ENCODE measurements around the gene GPATCH1.

The GPATCH1 gene

GRCh38 chr19:33060586-33060985 lies 20.4 kb upstream of the GPATCH1 start:
- H2BK5ac ChIP-seq (ENCODE audit: low read length), result no peak overlapping the region
- peak overlapping the region; percentile 7 for H3K56ac ChIP-seq (ENCODE audit: low read length)
- no peak overlapping the region for H3K27ac ChIP-seq (ENCODE audit: low read depth, low read length)
- no peak overlapping the region for H3K9ac ChIP-seq (ENCODE audit: low read length)
- peaks cover 14% of the 10 kb centered on the region for H3K79me2 ChIP-seq (ENCODE audit: control insufficient read depth, insufficient read depth, low read length)
- H3K23ac ChIP-seq (ENCODE audit: low read length), result no peak overlapping the region
- no peak for DNase-seq
- no peak overlapping the region for H2BK15ac ChIP-seq (replicated peaks; ENCODE audit: low read depth)
- peaks cover 6% of the 10 kb centered on the region for H3K79me1 ChIP-seq (ENCODE audit: low read length)
- no peak overlapping the region for H4K5ac ChIP-seq (ENCODE audit: low read length)
- H3K4me2 ChIP-seq (ENCODE audit: low read length), result no peak overlapping the region
- H4K8ac ChIP-seq (ENCODE audit: low read depth, low read length), result no peak overlapping the region
- no peak overlapping the region for H2AK5ac ChIP-seq (ENCODE audit: low read length)
- H3K36me3 ChIP-seq (ENCODE audit: control insufficient read depth, insufficient read depth, low read length), result no peaks in the 10 kb centered on the region
- no peak overlapping the region for H3K4me3 ChIP-seq (ENCODE audit: low read length)
- H3K27me3 ChIP-seq (ENCODE audit: insufficient read depth, low read length, poor library complexity), result no peaks in the 10 kb centered on the region
- no CpG with 5 or more reads among the region's 5 CpGs for WGBS (ENCODE audit: extremely low coverage, insufficient coverage, low lambda C conversion rate)
- H3K4me1 ChIP-seq (ENCODE audit: control insufficient read depth, low read depth, low read length), result no peaks in the 10 kb centered on the region
- H3K4ac ChIP-seq (ENCODE audit: low read depth, low read length), result no peak overlapping the region
- no peak overlapping the region for H2BK120ac ChIP-seq (ENCODE audit: low read depth, low read length)
- no peak overlapping the region for H3K18ac ChIP-seq (ENCODE audit: low read length)

DNA sequence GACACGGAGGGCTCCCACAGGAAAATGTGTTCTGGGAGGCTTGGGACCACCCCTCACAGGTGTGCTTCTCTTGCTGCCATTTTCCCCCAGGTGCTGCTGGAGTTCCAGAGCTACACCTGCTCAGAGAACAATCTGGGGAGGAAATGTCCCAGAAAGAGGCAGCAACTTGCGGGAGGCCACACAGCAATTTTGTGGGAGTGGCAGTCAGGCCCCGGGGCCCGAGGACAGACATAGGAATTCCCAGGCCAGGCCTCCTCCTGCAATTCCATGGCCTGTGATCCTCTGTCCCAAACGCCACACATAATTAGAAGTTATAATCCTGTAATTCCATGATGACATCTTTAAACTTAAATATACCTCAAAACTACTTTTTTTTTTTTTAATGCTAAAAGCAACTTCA lies 18.1 kb upstream of the GPATCH1 start:
- H2AK5ac ChIP-seq (ENCODE audit: low read length), result no peak overlapping the region
- no peak overlapping the region for H3K27ac ChIP-seq (ENCODE audit: low read depth, low read length)
- H3K79me2 ChIP-seq (ENCODE audit: control insufficient read depth, insufficient read depth, low read length), result peaks cover 14% of the 10 kb centered on the region
- H3K27me3 ChIP-seq (ENCODE audit: insufficient read depth, low read length, poor library complexity), result no peaks in the 10 kb centered on the region
- WGBS (ENCODE audit: extremely low coverage, insufficient coverage, low lambda C conversion rate), result no CpG with 5 or more reads among the region's 5 CpGs
- no peak overlapping the region for H3K18ac ChIP-seq (ENCODE audit: low read length)
- H3K23ac ChIP-seq (ENCODE audit: low read length), result no peak overlapping the region
- no peak overlapping the region for H3K9ac ChIP-seq (ENCODE audit: low read length)
- H3K56ac ChIP-seq (ENCODE audit: low read length), result peak overlapping the region; percentile 60
- no peak overlapping the region for H4K5ac ChIP-seq (ENCODE audit: low read length)
- H3K79me1 ChIP-seq (ENCODE audit: low read length), result peaks cover 6% of the 10 kb centered on the region
- no peaks in the 10 kb centered on the region for H3K4me1 ChIP-seq (ENCODE audit: control insufficient read depth, low read depth, low read length)
- H2BK5ac ChIP-seq (ENCODE audit: low read length), result no peak overlapping the region
- no peak overlapping the region for H4K8ac ChIP-seq (ENCODE audit: low read depth, low read length)
- no peak overlapping the region for H3K4me3 ChIP-seq (ENCODE audit: low read length)
- no peak overlapping the region for H2BK15ac ChIP-seq (replicated peaks; ENCODE audit: low read depth)
- H2BK120ac ChIP-seq (ENCODE audit: low read depth, low read length), result no peak overlapping the region
- H3K4me2 ChIP-seq (ENCODE audit: low read length), result no peak overlapping the region
- no peaks in the 10 kb centered on the region for H3K36me3 ChIP-seq (ENCODE audit: control insufficient read depth, insufficient read depth, low read length)
- no peak for DNase-seq
- H3K4ac ChIP-seq (ENCODE audit: low read depth, low read length), result no peak overlapping the region

GRCh38 chr19:33063356-33063752 lies 17.6 kb upstream of the GPATCH1 start:
- no peaks in the 10 kb centered on the region for H3K27me3 ChIP-seq (ENCODE audit: insufficient read depth, low read length, poor library complexity)
- H3K79me1 ChIP-seq (ENCODE audit: low read length), result peaks cover 6% of the 10 kb centered on the region
- no peak overlapping the region for H3K4ac ChIP-seq (ENCODE audit: low read depth, low read length)
- no peak overlapping the region for H2AK5ac ChIP-seq (ENCODE audit: low read length)
- WGBS (ENCODE audit: extremely low coverage, insufficient coverage, low lambda C conversion rate), result no CpG with 5 or more reads among the region's 7 CpGs
- no peak overlapping the region for H2BK120ac ChIP-seq (ENCODE audit: low read depth, low read length)
- no peak overlapping the region for H2BK15ac ChIP-seq (replicated peaks; ENCODE audit: low read depth)
- H3K4me3 ChIP-seq (ENCODE audit: low read length), result no peak overlapping the region
- no peak for DNase-seq
- H3K23ac ChIP-seq (ENCODE audit: low read length), result no peak overlapping the region
- H3K56ac ChIP-seq (ENCODE audit: low read length), result peak overlapping the region; percentile 60
- no peaks in the 10 kb centered on the region for H3K4me1 ChIP-seq (ENCODE audit: control insufficient read depth, low read depth, low read length)
- H3K36me3 ChIP-seq (ENCODE audit: control insufficient read depth, insufficient read depth, low read length), result no peaks in the 10 kb centered on the region
- H3K4me2 ChIP-seq (ENCODE audit: low read length), result peak overlapping the region; percentile 20
- no peak overlapping the region for H4K8ac ChIP-seq (ENCODE audit: low read depth, low read length)
- no peak overlapping the region for H4K5ac ChIP-seq (ENCODE audit: low read length)
- peak overlapping the region; percentile 45 for H3K18ac ChIP-seq (ENCODE audit: low read length)
- no peak overlapping the region for H3K27ac ChIP-seq (ENCODE audit: low read depth, low read length)
- no peak overlapping the region for H2BK5ac ChIP-seq (ENCODE audit: low read length)
- peaks cover 14% of the 10 kb centered on the region for H3K79me2 ChIP-seq (ENCODE audit: control insufficient read depth, insufficient read depth, low read length)
- no peak overlapping the region for H3K9ac ChIP-seq (ENCODE audit: low read length)

DNA sequence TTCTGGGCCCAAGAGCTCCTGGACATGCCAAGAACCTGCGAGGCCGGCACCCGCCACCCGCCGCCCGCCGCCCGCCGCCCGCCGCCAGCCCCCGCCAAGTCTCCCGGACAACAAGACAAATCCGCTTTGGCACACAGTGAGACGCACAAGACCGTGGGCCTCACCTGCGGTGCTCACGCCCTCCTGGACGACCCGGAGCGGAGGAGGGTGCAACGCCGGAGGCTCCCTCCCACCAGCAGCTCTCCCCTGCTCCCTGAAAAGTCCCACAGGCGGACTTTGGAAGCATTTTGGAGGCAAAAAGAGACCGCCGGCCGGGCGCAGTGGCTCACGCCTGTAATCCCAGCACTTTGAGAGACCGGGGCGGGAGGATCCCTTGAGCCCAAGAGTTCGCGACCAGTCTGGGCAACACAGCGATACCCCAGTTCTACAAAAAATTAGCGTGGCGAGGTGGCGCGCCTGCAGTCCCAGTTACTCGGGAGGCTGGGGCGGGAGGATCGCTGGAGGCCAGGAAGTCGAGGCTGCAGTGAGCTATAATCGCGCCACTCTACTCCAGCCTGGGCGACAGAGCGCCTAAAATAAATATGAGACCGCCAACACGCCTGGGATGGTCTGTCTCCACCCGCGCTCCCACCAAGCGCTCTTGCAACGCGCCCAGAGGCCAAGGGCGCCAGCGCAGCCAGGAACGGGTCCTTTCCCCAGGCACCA lies 17.1 kb upstream of the GPATCH1 start:
- Histone ChIP-seq H2BK120ac (ENCODE audit: low read depth, low read length) (no peak overlapping the region), H3K23ac (ENCODE audit: low read length) (no peak overlapping the region), H3K56ac (ENCODE audit: low read length) (peak overlapping the region; percentile 71), H4K8ac (ENCODE audit: low read depth, low read length) (no peak overlapping the region), H3K9ac (ENCODE audit: low read length) (peak overlapping the region; percentile 70), H3K79me2 (ENCODE audit: control insufficient read depth, insufficient read depth, low read length) (peaks cover 14% of the 10 kb centered on the region), H3K4me1 (ENCODE audit: control insufficient read depth, low read depth, low read length) (no peaks in the 10 kb centered on the region), H3K79me1 (ENCODE audit: low read length) (peaks cover 6% of the 10 kb centered on the region), H3K4ac (ENCODE audit: low read depth, low read length) (peak overlapping the region; percentile 26), H2AK5ac (ENCODE audit: low read length) (no peak overlapping the region), H3K27ac (ENCODE audit: low read depth, low read length) (no peak overlapping the region), H2BK15ac (replicated peaks; ENCODE audit: low read depth) (no peak overlapping the region), H3K18ac (ENCODE audit: low read length) (peak overlapping the region; percentile 45), H3K36me3 (ENCODE audit: control insufficient read depth, insufficient read depth, low read length) (no peaks in the 10 kb centered on the region), H3K4me2 (ENCODE audit: low read length) (peak overlapping the region; percentile 53), H2BK5ac (ENCODE audit: low read length) (no peak overlapping the region), H4K5ac (ENCODE audit: low read length) (no peak overlapping the region), H3K4me3 (ENCODE audit: low read length) (peak overlapping the region; percentile 42), H3K27me3 (ENCODE audit: insufficient read depth, low read length, poor library complexity) (no peaks in the 10 kb centered on the region)
- DNase-seq, result peak; percentile 45
- WGBS (ENCODE audit: extremely low coverage, insufficient coverage, low lambda C conversion rate), result no CpG with 5 or more reads among the region's 56 CpGs

- WGBS (ENCODE audit: extremely low coverage, insufficient coverage, low lambda C conversion rate), result no CpG with 5 or more reads among the region's 35 CpGs
- H2AK5ac ChIP-seq (ENCODE audit: low read length), result no peak overlapping the region
- no peaks in the 10 kb centered on the region for H3K36me3 ChIP-seq (ENCODE audit: control insufficient read depth, insufficient read depth, low read length)
- peaks cover 14% of the 10 kb centered on the region for H3K79me2 ChIP-seq (ENCODE audit: control insufficient read depth, insufficient read depth, low read length)
- H4K8ac ChIP-seq (ENCODE audit: low read depth, low read length), result no peak overlapping the region
- no peaks in the 10 kb centered on the region for H3K27me3 ChIP-seq (ENCODE audit: insufficient read depth, low read length, poor library complexity)
- no peaks in the 10 kb centered on the region for H3K4me1 ChIP-seq (ENCODE audit: control insufficient read depth, low read depth, low read length)
- H3K4me3 ChIP-seq (ENCODE audit: low read length), result peak overlapping the region; percentile 42
- no peak overlapping the region for H2BK5ac ChIP-seq (ENCODE audit: low read length)
- H3K18ac ChIP-seq (ENCODE audit: low read length), result peak overlapping the region; percentile 45
- no peak overlapping the region for H4K5ac ChIP-seq (ENCODE audit: low read length)
- H3K23ac ChIP-seq (ENCODE audit: low read length), result no peak overlapping the region
- H3K27ac ChIP-seq (ENCODE audit: low read depth, low read length), result no peak overlapping the region
- peaks cover 6% of the 10 kb centered on the region for H3K79me1 ChIP-seq (ENCODE audit: low read length)
- peak overlapping the region; percentile 70 for H3K9ac ChIP-seq (ENCODE audit: low read length)
- DNase-seq, result no peak
- no peak overlapping the region for H2BK120ac ChIP-seq (ENCODE audit: low read depth, low read length)
- H3K56ac ChIP-seq (ENCODE audit: low read length), result peak overlapping the region; percentile 71
- peak overlapping the region; percentile 26 for H3K4ac ChIP-seq (ENCODE audit: low read depth, low read length)
- H3K4me2 ChIP-seq (ENCODE audit: low read length), result no peak overlapping the region
- no peak overlapping the region for H2BK15ac ChIP-seq (replicated peaks; ENCODE audit: low read depth)
Measured at GRCh38 chr19:33064458-33064791, 16.6 kb upstream of the GPATCH1 start.
